NT2/D1 (cell line): ENCODE data around the gene POLR3H.

Experiments used
- SUZ12 ChIP-seq: IDR thresholded peaks from 2 replicates; pipeline ENCODE4 v1.6.1; 2011; ENCODE audit not compliant: insufficient read length, insufficient read depth; ENCODE audit errors: extremely low read depth
- YY1 ChIP-seq: IDR thresholded peaks from 2 replicates; pipeline ENCODE4 v1.6.1; 2011; ENCODE audit not compliant: insufficient read length, insufficient read depth
- ZNF274 ChIP-seq: IDR thresholded peaks from 2 replicates; pipeline ENCODE4 v1.6.1; 2011; ENCODE audit warnings: mild to moderate bottlenecking, low read depth, low read length

DNA sequence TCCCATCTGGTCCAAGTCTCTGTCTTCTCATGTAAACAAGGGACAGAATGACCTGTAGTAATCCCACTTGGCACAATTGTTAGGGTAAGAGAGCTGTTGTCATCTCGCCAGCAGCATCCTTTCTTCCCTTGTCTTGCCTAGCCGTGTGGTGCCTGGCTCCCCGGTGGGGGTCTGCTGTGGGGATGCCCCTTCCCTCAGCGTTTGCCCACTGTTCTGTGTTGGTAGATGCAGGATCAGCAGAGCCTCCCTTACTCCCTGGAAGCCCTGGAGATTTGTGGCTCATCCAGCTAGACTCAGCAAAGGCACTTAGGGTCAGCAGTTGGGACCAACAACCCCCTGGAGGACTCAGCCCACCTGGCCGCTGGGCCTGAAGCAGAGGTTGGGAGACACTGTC lies 62.3 kb downstream of the POLR3H start:
- TF ChIP-seq YY1: no peak
- no peak for TF ChIP-seq SUZ12
- TF ChIP-seq ZNF274: no peak
